ENCODE results near the gene PARP14. TPM values are rescaled to one million over a fixed set of nuclear protein-coding genes. Genes with fewer than 3 reads are reported as not detected.
"Not testable (repeated sequence)": the region's sequence is repeated elsewhere in the genome, so short reads cannot be mapped to it uniquely, and the experiment has no call there.

Gene PARP14
- polyA plus RNA-seq, 1 donor from 2014 or later, result not detected

DNA sequence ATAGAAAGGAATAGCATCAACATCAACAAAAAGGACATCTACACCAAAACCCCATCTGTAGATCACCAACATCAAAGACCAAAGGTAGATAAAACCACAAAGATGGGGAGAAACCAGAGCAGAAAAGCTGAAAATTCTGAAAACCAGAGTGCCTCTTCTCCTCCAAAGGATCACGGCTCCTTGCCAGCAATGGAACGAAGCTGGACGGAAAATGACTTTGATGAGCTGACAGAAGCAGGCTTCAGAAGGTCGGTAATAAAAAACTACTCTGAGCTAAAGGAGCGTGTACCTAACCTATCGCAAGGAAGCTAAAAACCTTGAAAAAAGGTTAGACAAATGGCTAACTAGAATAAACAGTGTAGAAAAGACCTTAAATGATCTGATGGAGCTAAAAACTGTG is 28.7 kb upstream of the PARP14 start:
- H3K27ac ChIP-seq (ENCODE audit: low read length); H3K27me3 ChIP-seq (ENCODE audit: insufficient read depth, low read depth, low read length); H3K9me2 ChIP-seq (ENCODE audit: insufficient read depth, low read length): not testable (repeated sequence)

DNA sequence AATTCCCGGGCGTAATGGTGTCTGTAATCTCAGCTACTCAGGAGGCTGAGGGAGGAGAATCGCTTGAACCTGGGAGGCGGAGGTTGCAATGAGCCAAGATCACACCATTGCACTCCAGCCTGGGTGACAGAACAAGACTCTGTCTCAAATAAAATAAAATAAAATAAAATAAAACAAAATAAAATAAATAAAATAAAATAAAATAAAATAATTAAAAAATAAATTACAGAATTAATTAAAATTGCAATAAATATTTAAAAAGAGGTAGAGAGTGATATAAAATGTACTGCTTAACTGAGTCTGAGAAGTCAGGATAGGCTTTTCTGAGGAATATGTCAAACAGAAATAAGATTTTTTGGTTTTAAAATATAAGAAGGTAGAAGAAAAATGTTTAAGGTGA is 22.3 kb upstream of the PARP14 start:
- not testable (repeated sequence) for H3K9me2 ChIP-seq (ENCODE audit: insufficient read depth, low read length); H3K79me2 ChIP-seq (replicated peaks; ENCODE audit: insufficient read depth, low read length); H3K4me3 ChIP-seq (ENCODE audit: low read length); H3K9ac ChIP-seq (ENCODE audit: low read length); H3F3A ChIP-seq (ENCODE audit: insufficient read depth, low read length, poor library complexity, severe bottlenecking); H3K27me3 ChIP-seq (ENCODE audit: insufficient read depth, low read depth, low read length); H3K9me3 ChIP-seq (ENCODE audit: low read length); H3K27ac ChIP-seq (ENCODE audit: low read length); H4K20me1 ChIP-seq (ENCODE audit: insufficient read depth); H3K36me3 ChIP-seq (ENCODE audit: insufficient read depth, low read length); H2AFZ ChIP-seq (ENCODE audit: low read depth, low read length); H3K4me2 ChIP-seq (ENCODE audit: low read length)

More for the DNA sequence above, 28.7 kb upstream of the PARP14 start:
- not testable (repeated sequence) for H4K20me1 ChIP-seq (ENCODE audit: insufficient read depth); H3K9me3 ChIP-seq (ENCODE audit: low read length); H2AFZ ChIP-seq (ENCODE audit: low read depth, low read length); H3K4me3 ChIP-seq (ENCODE audit: low read length); H3K4me2 ChIP-seq (ENCODE audit: low read length); H3K36me3 ChIP-seq (ENCODE audit: insufficient read depth, low read length); H3K9ac ChIP-seq (ENCODE audit: low read length); H3K79me2 ChIP-seq (replicated peaks; ENCODE audit: insufficient read depth, low read length); H3F3A ChIP-seq (ENCODE audit: insufficient read depth, low read length, poor library complexity, severe bottlenecking)

DNA sequence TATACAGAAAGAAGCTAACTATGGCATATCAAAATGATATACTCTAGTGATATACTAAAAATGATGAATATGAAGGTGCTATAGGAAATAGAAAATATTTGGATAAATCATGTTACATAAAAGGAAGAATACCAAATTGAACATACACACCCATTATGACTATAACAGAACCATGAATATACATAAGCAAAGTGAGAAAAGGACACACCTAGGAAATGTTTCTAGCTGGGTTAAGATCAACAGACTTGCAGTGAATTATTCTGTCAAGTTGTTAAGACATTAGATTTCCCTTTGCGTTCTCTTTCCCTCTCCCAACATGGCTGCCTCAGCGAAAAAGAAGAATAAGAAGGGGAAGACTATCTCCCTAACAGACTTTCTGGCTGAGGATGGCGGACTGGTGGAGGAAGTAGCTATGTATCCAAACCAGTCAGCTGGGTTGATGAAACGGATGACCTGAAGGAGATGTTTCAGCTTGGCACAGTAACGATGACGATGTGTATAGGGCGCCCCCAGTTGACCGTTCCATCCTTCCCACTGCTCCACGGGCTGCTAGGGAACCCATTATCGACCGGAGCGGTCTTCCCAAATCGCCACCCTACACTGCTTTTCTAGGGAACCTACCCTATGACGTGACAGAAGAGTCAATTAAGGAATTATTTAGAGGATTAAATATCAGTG is 20.2 kb upstream of the PARP14 start:
- Histone ChIP-seq H3K9me3 (ENCODE audit: low read length) (peaks cover 4% of the 10 kb centered on the region), H3K9me2 (ENCODE audit: insufficient read depth, low read length) (no peaks in the 10 kb centered on the region), H4K20me1 (ENCODE audit: insufficient read depth) (no peaks in the 10 kb centered on the region), H3F3A (ENCODE audit: insufficient read depth, low read length, poor library complexity, severe bottlenecking) (no peaks in the 10 kb centered on the region), H3K4me2 (ENCODE audit: low read length) (no peak overlapping the region), H3K36me3 (ENCODE audit: insufficient read depth, low read length) (no peaks in the 10 kb centered on the region), H3K27ac (ENCODE audit: low read length) (no peak overlapping the region), H3K9ac (ENCODE audit: low read length) (no peak overlapping the region), H3K4me3 (ENCODE audit: low read length) (no peak overlapping the region), H3K27me3 (ENCODE audit: insufficient read depth, low read depth, low read length) (no peaks in the 10 kb centered on the region), H2AFZ (ENCODE audit: low read depth, low read length) (no peak overlapping the region), H3K79me2 (replicated peaks; ENCODE audit: insufficient read depth, low read length) (no peaks in the 10 kb centered on the region)
- TF ChIP-seq, protein P1, sequence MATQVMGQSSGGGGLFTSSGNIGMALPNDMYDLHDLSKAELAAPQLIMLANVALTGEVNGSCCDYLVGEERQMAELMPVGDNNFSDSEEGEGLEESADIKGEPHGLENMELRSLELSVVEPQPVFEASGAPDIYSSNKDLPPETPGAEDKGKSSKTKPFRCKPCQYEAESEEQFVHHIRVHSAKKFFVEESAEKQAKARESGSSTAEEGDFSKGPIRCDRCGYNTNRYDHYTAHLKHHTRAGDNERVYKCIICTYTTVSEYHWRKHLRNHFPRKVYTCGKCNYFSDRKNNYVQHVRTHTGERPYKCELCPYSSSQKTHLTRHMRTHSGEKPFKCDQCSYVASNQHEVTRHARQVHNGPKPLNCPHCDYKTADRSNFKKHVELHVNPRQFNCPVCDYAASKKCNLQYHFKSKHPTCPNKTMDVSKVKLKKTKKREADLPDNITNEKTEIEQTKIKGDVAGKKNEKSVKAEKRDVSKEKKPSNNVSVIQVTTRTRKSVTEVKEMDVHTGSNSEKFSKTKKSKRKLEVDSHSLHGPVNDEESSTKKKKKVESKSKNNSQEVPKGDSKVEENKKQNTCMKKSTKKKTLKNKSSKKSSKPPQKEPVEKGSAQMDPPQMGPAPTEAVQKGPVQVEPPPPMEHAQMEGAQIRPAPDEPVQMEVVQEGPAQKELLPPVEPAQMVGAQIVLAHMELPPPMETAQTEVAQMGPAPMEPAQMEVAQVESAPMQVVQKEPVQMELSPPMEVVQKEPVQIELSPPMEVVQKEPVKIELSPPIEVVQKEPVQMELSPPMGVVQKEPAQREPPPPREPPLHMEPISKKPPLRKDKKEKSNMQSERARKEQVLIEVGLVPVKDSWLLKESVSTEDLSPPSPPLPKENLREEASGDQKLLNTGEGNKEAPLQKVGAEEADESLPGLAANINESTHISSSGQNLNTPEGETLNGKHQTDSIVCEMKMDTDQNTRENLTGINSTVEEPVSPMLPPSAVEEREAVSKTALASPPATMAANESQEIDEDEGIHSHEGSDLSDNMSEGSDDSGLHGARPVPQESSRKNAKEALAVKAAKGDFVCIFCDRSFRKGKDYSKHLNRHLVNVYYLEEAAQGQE (IDR thresholded peaks at IDR 0.05; ENCODE audit: borderline replicate concordance), result no peak
- no peak for TF ChIP-seq POLR2AphosphoS5 (IDR thresholded peaks at IDR 0.05)
- no peak for TF ChIP-seq EP300 (conservative IDR thresholded peaks at IDR 0.05; ENCODE audit: poor library complexity, severe bottlenecking)
- TF ChIP-seq MXI1 (conservative IDR thresholded peaks at IDR 0.05; ENCODE audit: poor library complexity, severe bottlenecking), result no peak
- TF ChIP-seq SMC3 (conservative IDR thresholded peaks at IDR 0.05; ENCODE audit: poor library complexity), result no peak
- TF ChIP-seq TAF1 (IDR thresholded peaks at IDR 0.05; ENCODE audit: low read depth), result no peak
- TF ChIP-seq, protein P2, sequence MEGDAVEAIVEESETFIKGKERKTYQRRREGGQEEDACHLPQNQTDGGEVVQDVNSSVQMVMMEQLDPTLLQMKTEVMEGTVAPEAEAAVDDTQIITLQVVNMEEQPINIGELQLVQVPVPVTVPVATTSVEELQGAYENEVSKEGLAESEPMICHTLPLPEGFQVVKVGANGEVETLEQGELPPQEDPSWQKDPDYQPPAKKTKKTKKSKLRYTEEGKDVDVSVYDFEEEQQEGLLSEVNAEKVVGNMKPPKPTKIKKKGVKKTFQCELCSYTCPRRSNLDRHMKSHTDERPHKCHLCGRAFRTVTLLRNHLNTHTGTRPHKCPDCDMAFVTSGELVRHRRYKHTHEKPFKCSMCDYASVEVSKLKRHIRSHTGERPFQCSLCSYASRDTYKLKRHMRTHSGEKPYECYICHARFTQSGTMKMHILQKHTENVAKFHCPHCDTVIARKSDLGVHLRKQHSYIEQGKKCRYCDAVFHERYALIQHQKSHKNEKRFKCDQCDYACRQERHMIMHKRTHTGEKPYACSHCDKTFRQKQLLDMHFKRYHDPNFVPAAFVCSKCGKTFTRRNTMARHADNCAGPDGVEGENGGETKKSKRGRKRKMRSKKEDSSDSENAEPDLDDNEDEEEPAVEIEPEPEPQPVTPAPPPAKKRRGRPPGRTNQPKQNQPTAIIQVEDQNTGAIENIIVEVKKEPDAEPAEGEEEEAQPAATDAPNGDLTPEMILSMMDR (IDR thresholded peaks at IDR 0.05; ENCODE audit: poor library complexity, severe bottlenecking), result no peak
- no peak for TF ChIP-seq EZH2 (IDR thresholded peaks at IDR 0.05; ENCODE audit: borderline replicate concordance, insufficient read depth, low read length, poor library complexity, severe bottlenecking)
- no peak for TF ChIP-seq RAD21 (conservative IDR thresholded peaks at IDR 0.05)

Data from neural cell (in vitro differentiated cells).